ENCODE results near the gene NTSR2.

Gene NTSR2

DNA sequence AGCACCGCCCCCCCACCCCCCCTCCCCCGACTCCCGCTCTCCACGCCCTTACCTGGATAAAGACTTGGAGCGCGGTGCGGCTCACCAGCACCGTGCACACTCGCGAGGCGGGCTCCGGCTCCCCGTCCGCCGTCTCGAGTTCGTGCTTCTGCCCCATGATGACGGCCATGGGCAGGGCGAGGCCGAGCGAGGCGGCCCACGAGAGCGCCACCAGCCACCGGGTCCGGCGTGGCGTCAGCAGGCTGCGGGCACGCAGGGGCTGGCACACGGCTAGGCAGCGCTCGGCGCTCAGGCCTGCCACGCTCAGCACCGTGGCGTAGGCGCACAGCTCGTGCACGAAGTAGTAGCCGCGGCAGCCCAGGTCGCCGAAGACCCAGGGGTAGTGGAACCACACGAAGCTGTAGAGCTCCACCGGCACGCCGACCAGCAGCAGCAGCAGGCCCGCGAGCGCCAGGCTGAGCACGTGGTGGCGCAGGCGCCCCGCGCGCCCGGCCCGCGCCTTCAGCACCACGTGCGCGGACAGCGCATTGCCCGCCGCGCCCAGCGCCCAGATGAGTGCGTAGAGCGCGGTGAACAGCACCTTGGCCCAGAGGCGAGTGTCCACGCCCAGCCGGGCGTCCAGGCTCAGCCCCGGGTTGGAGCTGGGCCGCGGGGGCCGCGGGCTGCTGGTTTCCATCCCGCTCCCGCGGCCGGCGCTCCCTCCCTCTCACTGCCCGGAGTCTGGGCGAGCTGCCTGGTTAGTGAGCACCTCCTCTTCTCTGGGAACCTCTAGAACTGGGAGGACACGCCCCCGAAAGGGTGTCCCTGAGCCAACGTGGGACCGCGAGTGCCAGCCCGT lies at the start of gene NTSR2:
NTSR2 (minus strand) TSS at position 742 of the 838 bp plus-strand sequence; CDS start at position 676, 66 bp downstream.
- no peak for DNase-seq

DNA sequence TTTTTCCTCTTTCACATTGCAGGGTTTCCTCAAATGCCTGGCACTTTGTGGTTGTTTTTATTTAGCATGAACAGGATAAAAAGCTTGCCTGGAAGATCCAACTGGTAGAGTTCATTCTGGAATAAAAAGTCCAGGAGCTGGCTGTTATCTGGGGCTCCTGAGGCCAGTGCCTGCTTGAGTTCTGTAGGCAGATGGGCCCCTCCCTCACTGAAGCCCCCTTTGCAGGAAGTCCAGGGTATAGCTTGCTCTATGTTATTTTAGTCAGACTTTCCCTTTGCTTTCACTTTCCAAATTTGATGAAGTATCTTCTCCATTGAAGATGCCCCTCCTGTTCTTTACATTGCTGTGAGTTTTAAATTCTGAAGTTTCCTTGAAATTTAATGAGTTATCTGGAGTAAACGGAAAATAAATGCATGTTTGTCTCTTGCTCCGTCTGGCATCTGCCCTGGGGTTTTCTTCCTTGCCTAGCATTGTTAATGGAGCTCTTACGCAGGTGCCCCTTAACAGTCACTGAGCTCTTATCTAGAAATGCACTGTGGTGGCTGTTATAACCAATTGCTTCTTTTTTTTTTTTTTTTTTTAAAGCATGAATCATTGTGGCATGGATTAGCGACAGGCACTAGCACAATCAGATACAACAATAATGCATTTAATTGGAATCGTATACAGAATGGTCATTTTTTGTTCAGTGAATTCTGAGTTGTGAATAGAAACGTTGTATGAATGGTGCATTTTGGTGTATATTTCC lies 49.4 kb upstream of the NTSR2 start:
- DNase-seq, result peak; percentile 43

- no peak for DNase-seq
These were observed 48.6 kb upstream of the NTSR2 start for GRCh38 chr2:11718606-11719005.

DNA sequence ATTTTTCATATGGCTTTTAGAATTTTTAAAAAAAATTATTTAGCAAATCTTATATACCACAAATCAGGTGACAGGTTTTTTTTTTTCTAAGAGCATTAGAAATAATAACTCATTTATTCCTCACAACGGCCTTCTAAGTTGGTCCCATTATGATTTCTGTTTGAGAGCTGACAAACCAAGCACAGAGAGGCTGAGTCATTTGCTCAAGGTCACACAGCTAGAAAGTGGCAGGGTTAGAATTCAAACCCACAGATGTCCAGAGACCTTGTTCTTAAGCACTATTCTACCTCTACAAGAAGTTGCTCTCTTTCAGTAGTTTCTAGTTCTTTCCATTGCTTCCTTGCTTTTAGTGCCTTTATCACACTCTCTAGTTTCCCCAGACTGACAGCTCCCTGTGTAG lies 47.6 kb upstream of the NTSR2 start:
- no peak for DNase-seq

GRCh38 chr2:11716689-11717321 lies 46.8 kb upstream of the NTSR2 start:
- no peak for DNase-seq

DNA sequence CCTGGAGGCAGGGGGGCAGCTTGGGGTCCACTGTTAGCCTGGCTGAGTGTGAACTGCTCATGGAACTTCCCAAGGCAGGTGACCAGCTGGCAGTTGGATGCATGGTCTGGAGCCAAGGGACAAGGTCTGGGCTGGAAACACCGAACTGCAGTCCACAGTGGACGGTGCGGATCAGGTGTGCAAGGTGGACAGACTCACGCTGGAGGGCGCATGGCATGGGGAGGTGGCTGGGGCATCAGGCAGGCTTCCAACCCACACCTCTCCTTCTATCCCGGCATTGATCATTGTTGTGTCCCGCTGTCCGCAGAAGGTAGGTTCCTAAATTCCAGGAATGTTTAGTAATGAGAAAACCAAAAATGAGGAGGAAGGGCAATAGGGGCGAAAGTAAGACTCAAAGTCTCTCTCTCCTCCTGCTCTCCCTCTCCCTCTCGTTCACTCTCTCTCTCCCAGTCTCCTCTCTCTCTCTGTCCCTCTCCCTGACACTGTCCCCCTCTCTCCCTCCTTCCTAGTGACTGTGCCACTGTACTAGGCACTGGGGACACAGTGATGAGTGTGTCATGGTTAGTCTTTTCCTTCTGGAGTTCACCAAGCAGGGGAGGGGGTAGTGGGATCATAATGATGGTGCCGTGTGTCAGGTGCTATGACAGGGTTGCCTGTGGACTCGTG lies 46.1 kb upstream of the NTSR2 start:
- DNase-seq, result no peak

DNA sequence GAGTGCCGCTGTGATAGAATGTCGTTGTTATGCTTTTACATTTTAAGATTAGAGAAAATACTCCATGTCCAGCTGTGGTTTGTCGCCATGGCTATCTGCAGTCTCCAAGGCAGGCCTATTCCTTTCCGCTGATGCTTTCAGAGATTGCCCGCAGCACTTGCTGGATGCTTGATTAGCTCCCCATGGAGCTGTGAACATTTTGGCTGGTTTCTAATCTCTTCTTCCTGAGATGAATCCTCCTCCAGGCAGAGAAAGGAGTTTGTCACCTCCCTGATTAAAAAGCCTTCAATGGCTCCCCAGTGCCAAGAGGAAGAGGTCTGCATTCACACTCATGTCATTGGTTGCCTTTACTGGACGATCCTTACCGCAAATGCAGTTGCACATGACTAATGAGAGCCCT lies 43.8 kb upstream of the NTSR2 start:
- no peak for DNase-seq

GRCh38 chr2:11712866-11713265 lies 42.9 kb upstream of the NTSR2 start:
- no peak for DNase-seq

- DNase-seq, result no peak
These were observed 41.8 kb upstream of the NTSR2 start for GRCh38 chr2:11711751-11712150.

GRCh38 chr2:11711354-11711716 lies 41.3 kb upstream of the NTSR2 start:
- DNase-seq, result no peak

- DNase-seq, result no peak
These were observed 40.8 kb upstream of the NTSR2 start for GRCh38 chr2:11710632-11711353.

GRCh38 chr2:11710210-11710609 lies 40.2 kb upstream of the NTSR2 start:
- DNase-seq, result no peak

- no peak for DNase-seq
These were observed 39.3 kb upstream of the NTSR2 start for GRCh38 chr2:11709293-11709692.

- no peak for DNase-seq
These were observed 38.1 kb upstream of the NTSR2 start for GRCh38 chr2:11708106-11708505.

GRCh38 chr2:11705711-11706110 lies 35.7 kb upstream of the NTSR2 start:
- no peak for DNase-seq

DNA sequence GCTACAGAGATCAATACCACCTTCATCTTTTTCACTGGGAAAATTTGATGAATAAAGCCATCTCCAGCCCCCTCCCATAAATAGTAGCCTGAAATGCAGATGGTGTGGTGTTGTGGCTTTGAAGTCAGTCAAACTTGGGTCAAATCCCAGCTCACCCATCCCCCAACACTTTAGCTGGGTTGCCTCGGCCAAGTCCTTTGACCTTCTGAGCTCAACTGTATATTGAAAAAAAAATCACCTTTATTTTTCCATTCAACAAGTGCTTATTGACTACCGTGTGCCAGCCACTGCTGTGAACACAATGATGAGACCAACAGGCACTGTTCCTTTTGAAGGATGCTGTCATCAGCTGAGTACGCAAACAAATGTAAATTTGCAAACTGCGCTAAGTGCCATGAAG lies 35.1 kb upstream of the NTSR2 start:
- no peak for DNase-seq

- no peak for DNase-seq
These were observed 33.7 kb upstream of the NTSR2 start for GRCh38 chr2:11703700-11704099.

- no peak for DNase-seq
These were observed 33.0 kb upstream of the NTSR2 start for GRCh38 chr2:11702946-11703345.

DNA sequence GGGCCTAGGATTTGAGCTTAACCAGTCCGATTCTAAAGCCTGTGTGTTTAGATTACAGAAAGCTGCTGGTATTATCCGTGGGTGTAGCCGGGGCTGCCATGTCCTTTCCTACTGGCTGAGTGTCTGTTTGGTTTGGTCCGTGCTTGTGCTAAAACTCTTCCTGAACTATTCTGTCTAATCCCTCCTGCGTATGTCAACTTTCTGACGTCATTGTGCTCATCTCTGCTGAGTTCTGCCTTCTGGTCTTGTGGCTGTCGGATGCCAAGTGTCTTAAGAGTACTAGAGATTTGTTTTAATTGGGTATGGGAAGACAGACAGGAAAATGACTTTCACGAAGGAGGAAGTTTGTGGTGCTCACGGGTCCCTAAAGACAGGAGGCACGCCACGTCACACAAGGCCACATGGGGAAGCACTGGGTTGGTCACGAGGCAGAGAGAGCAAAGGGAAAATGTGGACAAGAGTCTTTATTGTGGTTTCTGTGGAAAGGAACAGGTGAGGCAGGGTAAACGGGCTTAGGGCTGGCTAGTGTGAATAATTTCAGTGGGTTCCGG lies 31.8 kb upstream of the NTSR2 start:
- DNase-seq, result no peak

DNA sequence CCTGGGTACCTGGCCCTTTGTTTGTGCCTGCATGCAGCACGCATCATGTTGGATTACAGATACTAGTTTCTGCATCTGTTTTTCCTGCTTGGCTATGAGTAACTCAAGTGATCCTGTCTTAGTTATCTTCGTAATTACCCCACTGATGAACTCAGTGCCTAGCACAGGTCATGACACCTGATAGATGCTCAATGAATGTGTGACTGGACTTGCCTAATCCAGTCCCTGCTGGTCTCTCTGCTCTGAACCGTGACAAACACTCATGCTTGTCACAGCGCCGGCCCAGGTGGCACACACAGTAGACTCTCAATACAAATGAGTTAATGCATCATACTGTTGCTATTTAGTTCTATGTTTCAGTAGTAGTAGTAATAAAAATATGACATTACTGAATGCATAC lies 31.2 kb upstream of the NTSR2 start:
- peak; percentile 15 for DNase-seq

DNA sequence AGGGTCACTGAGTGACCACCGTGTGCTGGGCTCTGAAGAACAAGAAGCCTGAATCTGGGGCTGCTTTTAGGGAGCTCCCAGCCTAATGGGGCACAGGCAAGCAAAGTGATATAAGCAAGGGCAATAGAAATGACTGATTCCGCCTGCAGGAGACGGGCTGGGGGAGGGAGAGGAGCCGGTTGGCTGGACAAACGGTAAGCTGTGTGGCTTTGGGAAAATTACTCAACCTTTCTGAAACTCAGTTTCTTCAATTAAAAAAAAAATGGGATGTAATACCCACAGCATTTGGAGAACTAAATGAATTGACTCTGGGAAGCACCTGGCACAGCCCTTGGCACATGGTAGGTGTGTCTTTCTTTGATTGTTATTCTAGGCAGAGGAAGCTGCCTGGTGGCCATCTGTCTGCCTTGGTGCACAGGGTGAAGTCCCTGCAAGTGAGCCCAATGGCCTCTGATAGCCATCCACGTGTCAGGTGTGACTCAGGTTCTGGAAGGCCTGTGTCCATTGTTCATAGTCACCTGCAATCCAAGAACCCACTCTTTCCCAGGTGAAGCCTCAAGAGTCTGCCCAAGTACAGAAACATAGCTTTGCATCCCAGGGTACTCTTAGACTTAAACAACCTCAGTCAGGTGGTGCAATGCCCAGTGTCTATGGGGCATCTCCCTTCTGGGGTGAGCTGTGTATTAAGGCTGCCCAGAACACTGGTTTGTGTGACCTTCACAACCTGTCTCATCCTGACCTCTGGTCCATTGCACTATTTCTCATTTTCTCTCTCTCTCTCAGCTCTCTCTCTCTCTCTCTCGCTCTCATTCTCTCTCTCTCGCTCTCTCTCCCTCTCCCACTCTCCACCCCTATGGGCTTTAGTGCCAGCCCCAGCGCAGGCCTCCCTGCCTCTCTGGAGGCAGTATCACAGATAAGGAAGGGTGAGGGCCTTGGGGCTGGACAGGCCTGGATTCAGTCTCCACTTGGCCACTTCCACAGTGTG lies 30.0 kb upstream of the NTSR2 start:
- DNase-seq, result no peak
